B cell (primary cell): ENCODE results near the gene HOXC13. TPM values are rescaled to one million over a fixed set of nuclear protein-coding genes. Genes with fewer than 3 reads are reported as not detected.
A peak's percentile ranks its signal among the peaks of the same experiment; 100 is the strongest.

Source experiments
- ATAC-seq: fragments of 200-7000 bp; cut with Tn5 transposase; one replicate; pipeline ENCODE4 v1.10.0; 2021; ENCODE audit warnings: low read depth, mild to moderate bottlenecking, moderate number of reproducible peaks, moderate library complexity
- CTCF ChIA-PET: fragments of 350-600 bp; sonication (Branson Sonifier 250); formaldehyde crosslinking; loops from one replicate; lab custom pipeline; 2021; ENCODE audit warnings: antibody characterized with exemption, inconsistent platforms; lab: Charles Lee
- POLR2A ChIA-PET: fragments of 350-600 bp; sonication (Branson Sonifier 250); formaldehyde crosslinking; loops from one replicate; lab custom pipeline; 2021; ENCODE audit warnings: antibody characterized with exemption; lab: Charles Lee
- DNase-seq: peaks from one replicate; pipeline ENCODE4 v3.0.0; 2013
- H2AFZ ChIP-seq: 2 replicates; pipeline ENCODE4 v1.6.1; 2012; ENCODE audit warnings: mild to moderate bottlenecking, low read depth, low read length; ENCODE audit not compliant: insufficient read depth, poor library complexity, severe bottlenecking
- H3K27ac ChIP-seq, 2 donors: 1 replicate in 1 of 2; 2 replicates in 1 of 2; pipeline ENCODE4 v1.5.1; 2012 to 2013; ENCODE audit warnings: low read length in 2 of 2, mild to moderate bottlenecking in 2 of 2, moderate library complexity in 1 of 2
- H3K27me3 ChIP-seq, 4 experiments: fragments of 200-600 bp in 1 of 4; sonication (generic) in 1 of 4; replicated peaks in 1 of 4; 1 replicate in 2 of 4; 2 replicates in 2 of 4; pipeline versions ENCODE4 v1.6.1 to v1.7.0; 2013 to 2016; ENCODE audit warnings: low read length in 3 of 4, mild to moderate bottlenecking in 2 of 4, mixed read lengths in 1 of 4, moderate library complexity in 1 of 4; ENCODE audit not compliant: insufficient read depth in 4 of 4, control insufficient read depth in 3 of 4; ENCODE audit errors: control extremely low read depth in 1 of 4
- H3K36me3 ChIP-seq, 2 experiments: replicated peaks in 1 of 2; 1 replicate in 1 of 2; 2 replicates in 1 of 2; pipeline versions ENCODE4 v1.6.1 to v1.7.1; 2013; ENCODE audit warnings: low read length in 1 of 2; ENCODE audit not compliant: insufficient read depth in 2 of 2, control insufficient read depth in 1 of 2; ENCODE audit errors: control extremely low read depth in 1 of 2, extremely low read depth in 1 of 2
- H3K4me1 ChIP-seq, 2 donors: fragments of 200-600 bp in 1 of 2; sonication (generic) in 1 of 2; 1 replicate in 1 of 2; 2 replicates in 1 of 2; pipeline versions ENCODE4 v1.5.1 to v1.6.1; 2013 to 2017; ENCODE audit warnings: low read length in 2 of 2; ENCODE audit not compliant: control insufficient read depth in 2 of 2, insufficient read depth in 2 of 2
- H3K4me2 ChIP-seq: replicated peaks from 2 replicates; pipeline ENCODE3; 2012; ENCODE audit warnings: mild to moderate bottlenecking, low read depth, low read length; ENCODE audit not compliant: poor library complexity, severe bottlenecking
- H3K4me3 ChIP-seq, 5 experiments: fragments of 200-600 bp in 1 of 5; sonication (generic) in 1 of 5; 1 replicate in 3 of 5; 2 replicates in 2 of 5; pipeline versions ENCODE4 v1.5.1 to v1.7.0; 2011 to 2016; ENCODE audit warnings: low read length in 4 of 5, mild to moderate bottlenecking in 4 of 5, low read depth in 2 of 5, control low read depth in 1 of 5, moderate library complexity in 1 of 5; ENCODE audit not compliant: insufficient read depth in 1 of 5; ENCODE audit errors: control extremely low read depth in 1 of 5, extremely low read depth in 1 of 5
- H3K79me2 ChIP-seq: fragments of 200-600 bp; sonication (generic); one replicate; pipeline ENCODE4 v1.6.0; 2016; ENCODE audit warnings: low read length; ENCODE audit not compliant: control insufficient read depth, insufficient read depth
- H3K9ac ChIP-seq: fragments of 200-600 bp; sonication (generic); 2 replicates; pipeline ENCODE4 v1.6.1; 2017; ENCODE audit warnings: mild to moderate bottlenecking, low read length, moderate library complexity
- H3K9me3 ChIP-seq, 3 donors: one replicate each; pipeline versions ENCODE4 v1.6.1 to v1.7.1; 2013; ENCODE audit warnings: low read length in 2 of 3; ENCODE audit not compliant: control insufficient read depth in 2 of 3, insufficient read depth in 1 of 3; ENCODE audit errors: control extremely low read depth in 1 of 3
- H4K20me1 ChIP-seq: 2 replicates; pipeline ENCODE4 v1.6.0; 2012; ENCODE audit warnings: mild to moderate bottlenecking, low read length; ENCODE audit not compliant: insufficient read depth, control insufficient read depth, poor library complexity, severe bottlenecking
- H3K27ac Mint-ChIP-seq: one replicate; pipeline ENCODE4 v1.8.0; 2021; ENCODE audit warnings: mixed read lengths
- H3K27me3 Mint-ChIP-seq: one replicate; pipeline ENCODE4 v1.8.0; 2021; ENCODE audit warnings: mixed read lengths
- H3K4me1 Mint-ChIP-seq: one replicate; pipeline ENCODE4 v1.8.0; 2021; ENCODE audit warnings: mixed read lengths
- H3K4me3 Mint-ChIP-seq: one replicate; pipeline ENCODE4 v1.8.0; 2021; ENCODE audit warnings: mixed read lengths
- H3K9me3 Mint-ChIP-seq: one replicate; pipeline ENCODE4 v1.8.0; 2022; ENCODE audit warnings: mixed read lengths; ENCODE audit not compliant: insufficient read depth
- EZH2 ChIP-seq: IDR thresholded peaks from 2 replicates; pipeline ENCODE4 v1.6.1; 2012; ENCODE audit warnings: borderline replicate concordance, low read depth, mild to moderate bottlenecking, moderate library complexity, low read length; ENCODE audit not compliant: insufficient read depth, poor library complexity, severe bottlenecking
- WGBS: methylation state at CpG from one replicate; pipeline ENCODE4 v1.1.5; 2013; ENCODE audit warnings: missing lambda C conversion rate; ENCODE audit not compliant: insufficient coverage; 5-methylcytosine and 5-hydroxymethylcytosine counted together
- intact Hi-C: fragments of 100-400 bp; cut with micrococcal nuclease; formaldehyde crosslinking; loops from one replicate; pipeline ENCODE4 v1.10.0; 2022
- polyA plus RNA-seq: library from polyadenylated mRNA; depleted of rRNA; stranded (reverse); fragments of >200 nt; gene quantifications from 2 replicates; pipeline ENCODE4 v1.2.3, GENCODE V29; 2012
- total RNA-seq, 2 donors: library from RNA; stranded (reverse); fragments of 120-200 nt in 1 of 2; gene quantifications; 1 replicate in 1 of 2; 2 replicates in 1 of 2; pipeline versions ENCODE4 v1.2.3 to v1.2.4, GENCODE V29; 2013 to 2022
- TF ChIP-seq, protein P1 (sequence below): fragments of 200-600 bp; IDR thresholded peaks from one replicate; pipeline ENCODE4 v1.8.0; 2022; ENCODE audit warnings: antibody characterized with exemption, mild to moderate bottlenecking

The HOXC13 gene
- total and polyA plus RNA-seq, 2 donors (not counting 1 experiment from before 2014, with no cell fraction given): not detected

DNA sequence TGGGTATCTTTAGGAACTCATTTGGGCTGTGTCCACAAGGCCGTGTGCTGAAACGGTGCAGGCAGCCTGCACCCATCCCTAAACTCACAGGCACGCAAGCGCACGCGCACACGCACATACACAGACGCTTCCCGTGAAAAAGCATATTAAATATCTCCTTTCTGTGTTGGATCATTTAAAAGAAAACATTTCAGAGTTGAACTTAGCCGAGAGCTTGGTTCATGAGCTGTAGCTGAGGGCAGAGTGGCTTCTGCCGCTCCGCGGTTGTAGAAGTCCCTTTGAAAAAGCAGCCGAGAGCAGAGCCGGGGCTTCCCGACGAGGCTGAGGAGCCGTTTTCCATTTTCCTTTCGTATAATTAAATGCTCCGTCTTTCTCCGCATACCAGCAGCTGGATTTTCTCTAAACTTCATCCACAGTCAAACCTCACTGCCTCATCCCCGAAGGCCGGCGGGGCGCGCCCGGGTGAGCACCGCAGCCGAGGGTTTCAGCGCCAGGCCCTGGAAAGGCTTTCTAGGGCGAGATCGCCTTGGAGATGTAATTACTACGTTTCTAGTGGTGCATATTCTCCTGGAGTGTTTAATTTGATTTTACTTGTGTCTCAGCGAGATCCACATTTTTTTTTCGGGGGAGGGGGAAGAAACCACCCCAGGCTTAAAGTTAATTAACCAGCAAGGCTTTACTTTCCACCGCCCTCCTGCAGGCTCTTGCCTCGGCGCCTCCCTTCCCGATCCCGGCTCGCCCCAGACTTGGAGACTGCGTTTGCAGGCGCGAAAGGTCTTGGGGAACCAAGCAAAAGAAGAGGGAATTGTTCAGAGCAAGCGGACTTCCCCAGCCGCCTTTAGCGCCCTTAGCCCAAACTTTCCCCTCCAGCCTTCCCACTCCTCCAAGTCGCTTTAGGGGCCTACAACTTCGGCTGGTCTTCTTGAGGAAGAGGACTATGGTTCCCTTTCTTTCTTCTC, 3.0 kb upstream of the HOXC13 start:
- no peak overlapping the region for H2AFZ ChIP-seq
- H3K27me3 ChIP-seq: peaks cover 0 to 94% (median 68%) of the 10 kb centered on the region in 4 experiments
- WGBS: 8% methylated on average over 32 of the region's 49 CpGs
- H3K79me2 ChIP-seq: no peaks in the 10 kb centered on the region
- peaks cover 10 to 30% of the 10 kb centered on the region in 2 donors for H3K4me1 ChIP-seq
- H3K4me2 ChIP-seq: peak overlapping the region; percentile 45
- peak overlapping the region; percentile 10 for H3K4me3 Mint-ChIP-seq
- peaks cover 0 to 59% (median 2%) of the 10 kb centered on the region in 3 donors for H3K9me3 ChIP-seq
- ChIA-PET POLR2A (no interaction called here), CTCF (no interaction called here)
- no peaks in the 10 kb centered on the region for H3K36me3 ChIP-seq
- no peak overlapping the region for H3K27ac Mint-ChIP-seq
- peaks cover 10% of the 10 kb centered on the region for H3K4me1 Mint-ChIP-seq
- no peaks in the 10 kb centered on the region for H4K20me1 ChIP-seq
- H3K27ac ChIP-seq: no peak overlapping the region
- H3K9ac ChIP-seq: no peak overlapping the region
- H3K4me3 ChIP-seq: no peak overlapping the region
- no peaks in the 10 kb centered on the region for H3K9me3 Mint-ChIP-seq
- intact Hi-C loops: no loop called here
- peak; percentile 51 for DNase-seq
- no peak for TF ChIP-seq EZH2
- TF ChIP-seq, protein P1, sequence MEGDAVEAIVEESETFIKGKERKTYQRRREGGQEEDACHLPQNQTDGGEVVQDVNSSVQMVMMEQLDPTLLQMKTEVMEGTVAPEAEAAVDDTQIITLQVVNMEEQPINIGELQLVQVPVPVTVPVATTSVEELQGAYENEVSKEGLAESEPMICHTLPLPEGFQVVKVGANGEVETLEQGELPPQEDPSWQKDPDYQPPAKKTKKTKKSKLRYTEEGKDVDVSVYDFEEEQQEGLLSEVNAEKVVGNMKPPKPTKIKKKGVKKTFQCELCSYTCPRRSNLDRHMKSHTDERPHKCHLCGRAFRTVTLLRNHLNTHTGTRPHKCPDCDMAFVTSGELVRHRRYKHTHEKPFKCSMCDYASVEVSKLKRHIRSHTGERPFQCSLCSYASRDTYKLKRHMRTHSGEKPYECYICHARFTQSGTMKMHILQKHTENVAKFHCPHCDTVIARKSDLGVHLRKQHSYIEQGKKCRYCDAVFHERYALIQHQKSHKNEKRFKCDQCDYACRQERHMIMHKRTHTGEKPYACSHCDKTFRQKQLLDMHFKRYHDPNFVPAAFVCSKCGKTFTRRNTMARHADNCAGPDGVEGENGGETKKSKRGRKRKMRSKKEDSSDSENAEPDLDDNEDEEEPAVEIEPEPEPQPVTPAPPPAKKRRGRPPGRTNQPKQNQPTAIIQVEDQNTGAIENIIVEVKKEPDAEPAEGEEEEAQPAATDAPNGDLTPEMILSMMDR: no peak
- no peak for ATAC-seq
- H3K27me3 Mint-ChIP-seq: peaks cover 76% of the 10 kb centered on the region

DNA sequence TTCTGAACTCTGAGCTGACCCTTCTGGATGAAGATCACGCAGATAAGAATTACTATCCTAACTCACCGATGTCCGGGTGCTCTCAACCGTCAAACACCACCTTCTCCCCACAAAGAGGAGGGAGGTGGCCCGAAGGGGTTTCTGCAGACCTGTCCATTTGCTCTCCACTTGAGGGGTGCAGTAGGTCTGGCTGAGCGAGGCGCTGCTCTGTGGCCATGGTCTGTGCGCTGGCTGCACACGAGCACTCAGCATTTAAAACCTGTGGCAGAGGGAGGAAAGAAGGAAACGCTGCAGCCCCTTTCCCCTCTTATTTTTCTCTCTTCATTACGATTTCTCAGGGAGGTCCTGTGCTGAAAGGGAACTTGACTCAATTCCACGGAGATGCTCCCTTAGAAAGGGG, 1.5 kb upstream of the HOXC13 start:
- intact Hi-C loops: no loop called here
- Mint-ChIP-seq H3K27ac (no peak overlapping the region), H3K4me1 (peaks cover 10% of the 10 kb centered on the region), H3K4me3 (no peak overlapping the region), H3K9me3 (no peaks in the 10 kb centered on the region), H3K27me3 (peaks cover 79% of the 10 kb centered on the region)
- Histone ChIP-seq H3K4me1 (peaks cover 10 to 30% of the 10 kb centered on the region in 2 donors), H2AFZ (no peak overlapping the region), H3K4me2 (no peak overlapping the region), H3K27ac (no peak overlapping the region), H3K27me3 (peaks cover 0 to 90% (median 73%) of the 10 kb centered on the region in 4 experiments), H3K9ac (no peak overlapping the region), H3K9me3 (peaks cover 0 to 56% (median 2%) of the 10 kb centered on the region in 3 donors), H3K79me2 (no peaks in the 10 kb centered on the region), H4K20me1 (no peaks in the 10 kb centered on the region), H3K4me3 (no peak overlapping the region), H3K36me3 (no peaks in the 10 kb centered on the region)
- 15% methylated on average over 5 of the region's 12 CpGs for WGBS
- ChIA-PET POLR2A (no interaction called here), CTCF (no interaction called here)
- TF ChIP-seq EZH2: no peak
- TF ChIP-seq, protein P1: no peak
- DNase-seq (no peak), ATAC-seq (no peak)
